ENCODE data around the gene KAT5. TPM values are rescaled to one million over a fixed set of nuclear protein-coding genes. Genes with fewer than 3 reads are reported as not detected.
"Not testable (repeated sequence)": the region's sequence is repeated elsewhere in the genome, so short reads cannot be mapped to it uniquely, and the experiment has no call there.

KAT5 gene
- total RNA-seq, 1 donor: 44.2 TPM

DNA sequence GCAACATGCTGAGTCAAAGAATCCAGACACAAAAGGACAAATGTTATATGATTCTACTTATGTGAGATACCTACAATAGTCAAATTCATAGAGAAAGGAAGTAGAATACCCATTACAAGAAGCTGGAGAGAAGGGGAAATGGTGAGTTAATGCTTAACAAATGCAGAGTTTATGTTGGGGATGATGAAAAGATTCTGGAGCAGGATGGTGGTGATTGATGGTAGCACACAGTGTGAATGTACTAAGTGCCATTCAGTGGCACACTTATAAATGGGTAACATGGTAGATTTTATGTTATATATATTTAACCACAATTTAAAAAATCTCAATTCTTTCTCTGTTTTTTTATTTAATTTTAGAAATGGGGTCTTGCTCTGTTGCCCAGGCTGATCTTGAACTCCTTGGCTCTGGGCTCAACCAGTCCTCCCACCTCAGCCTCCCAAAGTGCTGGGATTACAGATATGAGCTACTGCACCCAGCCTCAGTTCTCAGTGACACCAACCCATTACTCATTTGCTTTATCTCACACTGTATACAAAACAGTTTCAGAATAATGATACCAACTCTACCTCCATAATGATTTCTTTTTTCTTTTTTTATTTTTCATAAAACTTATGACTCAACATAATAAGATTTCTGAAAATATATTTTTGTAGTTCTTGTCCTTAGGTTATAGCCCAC lies 39.7 kb upstream of the KAT5 start:
- Histone ChIP-seq H3K27ac (ENCODE audit: low read depth, low read length) (no peak overlapping the region), H3K4me2 (ENCODE audit: insufficient read depth, low read length) (no peak overlapping the region), H3K4me1 (ENCODE audit: insufficient read depth, low read length) (no peaks in the 10 kb centered on the region), H3K9me3 (ENCODE audit: low read depth, low read length) (no peaks in the 10 kb centered on the region), H3K36me3 (ENCODE audit: insufficient read depth, low read length) (no peaks in the 10 kb centered on the region), H2AFZ (ENCODE audit: low read length) (no peak overlapping the region), H3K27me3 (ENCODE audit: insufficient read depth, low read length) (peaks cover 3% of the 10 kb centered on the region), H3K4me3 (ENCODE audit: insufficient read depth, low read length) (no peak overlapping the region), H3K79me2 (ENCODE audit: insufficient read depth, low read length) (no peaks in the 10 kb centered on the region), H4K20me1 (ENCODE audit: insufficient read depth, low read length) (no peaks in the 10 kb centered on the region)
- peak; percentile 65 for DNase-seq (ENCODE audit: insufficient read length, low spot score, missing footprints)
- TF ChIP-seq, protein P1, sequence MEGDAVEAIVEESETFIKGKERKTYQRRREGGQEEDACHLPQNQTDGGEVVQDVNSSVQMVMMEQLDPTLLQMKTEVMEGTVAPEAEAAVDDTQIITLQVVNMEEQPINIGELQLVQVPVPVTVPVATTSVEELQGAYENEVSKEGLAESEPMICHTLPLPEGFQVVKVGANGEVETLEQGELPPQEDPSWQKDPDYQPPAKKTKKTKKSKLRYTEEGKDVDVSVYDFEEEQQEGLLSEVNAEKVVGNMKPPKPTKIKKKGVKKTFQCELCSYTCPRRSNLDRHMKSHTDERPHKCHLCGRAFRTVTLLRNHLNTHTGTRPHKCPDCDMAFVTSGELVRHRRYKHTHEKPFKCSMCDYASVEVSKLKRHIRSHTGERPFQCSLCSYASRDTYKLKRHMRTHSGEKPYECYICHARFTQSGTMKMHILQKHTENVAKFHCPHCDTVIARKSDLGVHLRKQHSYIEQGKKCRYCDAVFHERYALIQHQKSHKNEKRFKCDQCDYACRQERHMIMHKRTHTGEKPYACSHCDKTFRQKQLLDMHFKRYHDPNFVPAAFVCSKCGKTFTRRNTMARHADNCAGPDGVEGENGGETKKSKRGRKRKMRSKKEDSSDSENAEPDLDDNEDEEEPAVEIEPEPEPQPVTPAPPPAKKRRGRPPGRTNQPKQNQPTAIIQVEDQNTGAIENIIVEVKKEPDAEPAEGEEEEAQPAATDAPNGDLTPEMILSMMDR (IDR thresholded peaks at IDR 0.05; ENCODE audit: extremely low read depth, low read depth, low read length): no peak

DNA sequence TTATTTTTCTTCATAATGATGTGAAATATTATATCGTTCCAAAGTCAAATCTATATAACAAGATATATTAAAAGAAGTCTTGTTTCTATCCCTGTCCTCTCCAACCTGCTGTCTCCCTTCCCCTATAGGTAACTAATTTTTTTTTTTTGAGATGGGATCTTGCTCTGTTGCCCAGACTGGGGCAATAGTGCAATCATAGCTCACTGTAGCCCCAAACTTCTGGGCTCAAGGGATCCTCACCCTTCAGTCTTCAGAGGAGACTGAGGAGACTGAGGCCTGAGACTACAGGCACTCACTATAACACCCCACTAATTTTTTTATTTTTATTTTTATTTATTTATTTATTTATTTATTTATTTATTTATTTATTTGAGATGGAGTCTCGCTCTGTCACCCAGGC lies 39.1 kb upstream of the KAT5 start:
- no peaks in the 10 kb centered on the region for H3K79me2 ChIP-seq (ENCODE audit: insufficient read depth, low read length)
- TF ChIP-seq, protein P1 (IDR thresholded peaks at IDR 0.05; ENCODE audit: extremely low read depth, low read depth, low read length): no peak
- H3K4me3 ChIP-seq (ENCODE audit: insufficient read depth, low read length): no peak overlapping the region
- peaks cover 3% of the 10 kb centered on the region for H3K27me3 ChIP-seq (ENCODE audit: insufficient read depth, low read length)
- no peaks in the 10 kb centered on the region for H3K9me3 ChIP-seq (ENCODE audit: low read depth, low read length)
- no peaks in the 10 kb centered on the region for H3K36me3 ChIP-seq (ENCODE audit: insufficient read depth, low read length)
- DNase-seq (ENCODE audit: insufficient read length, low spot score, missing footprints): no peak
- no peaks in the 10 kb centered on the region for H4K20me1 ChIP-seq (ENCODE audit: insufficient read depth, low read length)
- H2AFZ ChIP-seq (ENCODE audit: low read length): no peak overlapping the region
- no peak overlapping the region for H3K4me2 ChIP-seq (ENCODE audit: insufficient read depth, low read length)
- H3K4me1 ChIP-seq (ENCODE audit: insufficient read depth, low read length): no peaks in the 10 kb centered on the region
- H3K27ac ChIP-seq (ENCODE audit: low read depth, low read length): no peak overlapping the region

DNA sequence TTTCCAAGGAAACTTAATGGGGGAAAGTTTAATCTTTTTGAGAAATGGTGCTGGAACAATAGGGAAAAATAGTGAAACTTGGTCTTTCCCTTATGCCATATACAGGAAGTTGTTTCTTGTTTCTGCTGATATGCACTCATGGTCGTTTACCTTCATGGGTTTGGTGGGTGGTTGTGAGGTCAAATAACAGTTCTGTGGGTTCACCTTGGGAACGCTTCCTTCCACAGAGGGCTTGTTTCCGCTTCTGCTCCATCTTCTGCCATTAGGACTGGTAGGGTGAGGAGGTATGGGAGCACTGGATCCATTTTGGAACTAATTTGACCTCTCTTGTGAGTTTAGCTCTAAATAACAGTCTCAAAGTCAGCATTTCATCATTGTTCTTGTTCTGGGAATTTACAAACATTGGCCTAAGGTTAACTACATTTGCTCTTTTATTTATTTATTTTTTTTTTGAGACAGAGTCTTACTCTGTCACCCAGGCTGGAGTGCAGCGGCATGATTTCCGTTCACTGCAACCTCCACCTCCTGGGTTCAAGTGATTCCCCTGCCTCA lies 31.8 kb upstream of the KAT5 start:
- H4K20me1 ChIP-seq (ENCODE audit: insufficient read depth, low read length): no peaks in the 10 kb centered on the region
- TF ChIP-seq, protein P1 (IDR thresholded peaks at IDR 0.05; ENCODE audit: extremely low read depth, low read depth, low read length): no peak
- no peak overlapping the region for H2AFZ ChIP-seq (ENCODE audit: low read length)
- no peaks in the 10 kb centered on the region for H3K36me3 ChIP-seq (ENCODE audit: insufficient read depth, low read length)
- H3K79me2 ChIP-seq (ENCODE audit: insufficient read depth, low read length): no peaks in the 10 kb centered on the region
- peaks cover 19% of the 10 kb centered on the region for H3K27me3 ChIP-seq (ENCODE audit: insufficient read depth, low read length)
- H3K4me2 ChIP-seq (ENCODE audit: insufficient read depth, low read length): no peak overlapping the region
- no peaks in the 10 kb centered on the region for H3K9me3 ChIP-seq (ENCODE audit: low read depth, low read length)
- no peak overlapping the region for H3K27ac ChIP-seq (ENCODE audit: low read depth, low read length)
- H3K4me3 ChIP-seq (ENCODE audit: insufficient read depth, low read length): no peak overlapping the region
- H3K4me1 ChIP-seq (ENCODE audit: insufficient read depth, low read length): no peaks in the 10 kb centered on the region
- no peak for DNase-seq (ENCODE audit: insufficient read length, low spot score, missing footprints)

DNA sequence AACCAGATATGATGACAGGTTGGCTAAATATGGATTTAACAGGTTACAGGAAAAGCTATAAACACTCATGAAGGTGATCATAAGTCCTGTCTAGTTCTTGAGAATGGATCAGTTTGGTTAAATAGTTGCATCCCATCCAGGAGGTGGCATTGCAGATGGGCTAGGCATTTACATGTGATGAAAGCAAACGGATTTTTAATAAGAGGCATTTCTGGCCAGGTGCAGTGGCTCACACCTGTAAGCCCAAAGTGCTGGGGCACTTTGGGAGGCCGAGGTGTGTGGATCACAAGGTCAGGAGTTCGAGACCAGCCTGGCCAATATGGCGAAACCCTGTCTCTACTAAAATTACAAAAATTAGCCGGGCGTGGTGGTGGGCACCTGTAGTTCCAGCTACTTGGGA lies 28.6 kb upstream of the KAT5 start:
- H3K27ac ChIP-seq (ENCODE audit: low read depth, low read length); H3K79me2 ChIP-seq (ENCODE audit: insufficient read depth, low read length); H2AFZ ChIP-seq (ENCODE audit: low read length); H3K9me3 ChIP-seq (ENCODE audit: low read depth, low read length); H3K4me2 ChIP-seq (ENCODE audit: insufficient read depth, low read length); H3K36me3 ChIP-seq (ENCODE audit: insufficient read depth, low read length); H4K20me1 ChIP-seq (ENCODE audit: insufficient read depth, low read length); H3K4me3 ChIP-seq (ENCODE audit: insufficient read depth, low read length); DNase-seq (ENCODE audit: insufficient read length, low spot score, missing footprints); H3K4me1 ChIP-seq (ENCODE audit: insufficient read depth, low read length): not testable (repeated sequence)
- H3K27me3 ChIP-seq (ENCODE audit: insufficient read depth, low read length): peaks cover 21% of the 10 kb centered on the region
